Measurements from ENCODE around the gene ATP8B1. TPM values are rescaled to one million over a fixed set of nuclear protein-coding genes. Genes with fewer than 3 reads are reported as not detected.

The ATP8B1 gene
- total RNA-seq, 1 donor from 2014 or later: 0.15 TPM

DNA sequence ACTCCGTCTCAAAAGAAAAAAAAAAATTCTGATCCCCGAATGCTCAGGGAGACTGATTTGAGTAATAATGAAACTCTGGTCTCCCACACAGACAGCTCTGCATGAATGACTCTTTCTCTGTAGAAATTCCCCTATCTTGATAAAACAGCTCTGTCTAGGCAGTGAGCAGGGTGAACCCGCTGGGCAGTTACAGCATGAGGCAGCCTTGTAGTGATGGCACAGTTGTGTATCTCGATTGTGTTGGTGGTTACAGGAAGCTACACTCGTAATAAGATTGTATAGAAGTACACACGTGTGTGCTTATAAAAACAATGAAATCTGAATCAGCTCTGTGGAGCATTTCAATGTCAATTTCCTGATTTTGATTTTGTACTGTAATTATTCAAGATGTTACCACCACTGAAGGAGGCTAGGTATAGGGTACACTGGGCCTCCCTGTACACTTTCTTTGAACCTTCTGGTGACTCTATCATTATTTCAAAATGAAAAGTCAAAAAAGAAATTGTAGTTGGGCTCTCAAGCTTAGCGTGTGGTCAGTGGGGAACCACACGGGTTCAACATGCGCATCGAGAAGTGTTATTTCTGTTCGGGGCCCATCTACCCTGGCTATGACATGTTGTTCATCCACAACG lies 34.9 kb upstream of the ATP8B1 start:
- TF ChIP-seq EZH2phosphoT487 (IDR thresholded peaks at IDR 0.05): no peak
- no peak for TF ChIP-seq EZH2 (IDR thresholded peaks at IDR 0.05)
- TF ChIP-seq, protein P1, sequence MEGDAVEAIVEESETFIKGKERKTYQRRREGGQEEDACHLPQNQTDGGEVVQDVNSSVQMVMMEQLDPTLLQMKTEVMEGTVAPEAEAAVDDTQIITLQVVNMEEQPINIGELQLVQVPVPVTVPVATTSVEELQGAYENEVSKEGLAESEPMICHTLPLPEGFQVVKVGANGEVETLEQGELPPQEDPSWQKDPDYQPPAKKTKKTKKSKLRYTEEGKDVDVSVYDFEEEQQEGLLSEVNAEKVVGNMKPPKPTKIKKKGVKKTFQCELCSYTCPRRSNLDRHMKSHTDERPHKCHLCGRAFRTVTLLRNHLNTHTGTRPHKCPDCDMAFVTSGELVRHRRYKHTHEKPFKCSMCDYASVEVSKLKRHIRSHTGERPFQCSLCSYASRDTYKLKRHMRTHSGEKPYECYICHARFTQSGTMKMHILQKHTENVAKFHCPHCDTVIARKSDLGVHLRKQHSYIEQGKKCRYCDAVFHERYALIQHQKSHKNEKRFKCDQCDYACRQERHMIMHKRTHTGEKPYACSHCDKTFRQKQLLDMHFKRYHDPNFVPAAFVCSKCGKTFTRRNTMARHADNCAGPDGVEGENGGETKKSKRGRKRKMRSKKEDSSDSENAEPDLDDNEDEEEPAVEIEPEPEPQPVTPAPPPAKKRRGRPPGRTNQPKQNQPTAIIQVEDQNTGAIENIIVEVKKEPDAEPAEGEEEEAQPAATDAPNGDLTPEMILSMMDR (IDR thresholded peaks at IDR 0.05): no peak
- no peak overlapping the region for H3K9ac ChIP-seq

DNA sequence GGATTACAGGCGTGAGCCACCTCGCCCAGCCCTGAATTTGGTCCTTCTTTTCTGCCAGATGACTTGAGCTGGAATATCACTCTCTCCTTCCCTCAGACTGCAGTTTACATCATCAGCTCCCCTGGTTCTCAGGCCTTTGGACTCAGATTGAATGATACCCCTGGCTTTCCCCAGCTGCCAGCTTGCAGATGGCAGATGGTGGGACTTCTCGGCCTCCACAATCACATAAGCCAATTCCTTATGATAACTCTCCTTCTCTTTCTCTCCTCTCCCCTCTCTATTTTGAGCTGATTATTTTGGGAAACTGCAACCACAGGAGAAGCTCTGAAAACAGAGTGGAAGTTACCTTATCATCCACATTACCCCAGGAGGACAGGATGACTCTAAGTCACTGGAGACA lies 33.4 kb upstream of the ATP8B1 start:
- Histone ChIP-seq H3K4me2 (no peak overlapping the region), H3K79me2 (ENCODE audit: low read depth) (no peaks in the 10 kb centered on the region), H4K20me1 (ENCODE audit: low read depth) (no peaks in the 10 kb centered on the region), H3K36me3 (no peaks in the 10 kb centered on the region), H3F3A (ENCODE audit: low read depth) (no peaks in the 10 kb centered on the region), H3K4me3 (no peak overlapping the region), H2AFZ (replicated peaks) (no peak overlapping the region), H3K27ac (no peak overlapping the region), H3K9ac (no peak overlapping the region), H3K27me3 (no peaks in the 10 kb centered on the region), H3K9me3 (ENCODE audit: low read depth) (no peaks in the 10 kb centered on the region), H3K4me1 (no peaks in the 10 kb centered on the region)
- TF ChIP-seq, protein P1 (IDR thresholded peaks at IDR 0.05): no peak
- no peak for TF ChIP-seq EZH2phosphoT487 (IDR thresholded peaks at IDR 0.05)
- TF ChIP-seq EZH2 (IDR thresholded peaks at IDR 0.05): no peak
- Mint-ChIP-seq H3K36me3 (peaks cover 1% of the 10 kb centered on the region), H3K4me1 (peaks cover 3% of the 10 kb centered on the region), H3K4me3 (no peak overlapping the region), H3K27ac (no peak overlapping the region), H3K27me3 (ENCODE audit: insufficient read depth, low read depth) (peaks cover 6% of the 10 kb centered on the region), H3K9me3 (peaks cover 2% of the 10 kb centered on the region)
- no peak for DNase-seq (ENCODE audit: low spot score)

More for the DNA sequence above, 34.9 kb upstream of the ATP8B1 start:
- Histone ChIP-seq H4K20me1 (ENCODE audit: low read depth) (no peaks in the 10 kb centered on the region), H3K79me2 (ENCODE audit: low read depth) (no peaks in the 10 kb centered on the region), H3K36me3 (no peaks in the 10 kb centered on the region), H3K27ac (no peak overlapping the region), H3F3A (ENCODE audit: low read depth) (no peaks in the 10 kb centered on the region), H3K9me3 (ENCODE audit: low read depth) (no peaks in the 10 kb centered on the region), H3K4me3 (no peak overlapping the region), H3K27me3 (no peaks in the 10 kb centered on the region), H2AFZ (replicated peaks) (no peak overlapping the region), H3K4me1 (no peaks in the 10 kb centered on the region), H3K4me2 (no peak overlapping the region)
- DNase-seq (ENCODE audit: low spot score): no peak
- Mint-ChIP-seq H3K27me3 (ENCODE audit: insufficient read depth, low read depth) (peaks cover 2% of the 10 kb centered on the region), H3K4me3 (no peak overlapping the region), H3K27ac (peak overlapping the region; percentile 48), H3K9me3 (no peaks in the 10 kb centered on the region), H3K36me3 (no peaks in the 10 kb centered on the region), H3K4me1 (peaks cover 3% of the 10 kb centered on the region)

DNA sequence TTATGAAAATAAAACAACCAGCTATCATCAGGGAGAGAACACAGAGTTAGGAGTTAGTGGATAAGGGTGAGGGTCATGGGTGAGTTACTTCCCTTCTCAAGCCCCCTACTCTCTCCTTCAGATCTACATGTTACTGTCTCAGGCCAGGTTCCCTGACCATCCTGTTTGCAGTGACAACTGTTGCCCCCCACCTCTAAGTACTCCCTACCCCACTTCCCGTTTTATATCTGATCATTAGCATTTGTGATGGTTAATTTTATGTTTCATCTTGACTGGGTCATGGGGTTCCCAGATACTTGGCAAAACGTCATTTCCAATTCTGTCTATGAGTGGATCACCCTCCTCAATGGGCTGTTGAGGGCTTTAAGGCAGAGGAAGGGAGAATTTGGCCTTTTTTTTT lies 32.8 kb upstream of the ATP8B1 start:
- H3K27ac ChIP-seq: no peak overlapping the region
- H3K4me2 ChIP-seq: no peak overlapping the region
- no peaks in the 10 kb centered on the region for H3F3A ChIP-seq (ENCODE audit: low read depth)
- H3K79me2 ChIP-seq (ENCODE audit: low read depth): no peaks in the 10 kb centered on the region
- H3K4me1 ChIP-seq: no peaks in the 10 kb centered on the region
- H3K9me3 ChIP-seq (ENCODE audit: low read depth): no peaks in the 10 kb centered on the region
- TF ChIP-seq, protein P1 (IDR thresholded peaks at IDR 0.05): no peak
- no peak overlapping the region for H3K27ac Mint-ChIP-seq
- no peak overlapping the region for H3K4me3 Mint-ChIP-seq
- no peaks in the 10 kb centered on the region for H3K36me3 ChIP-seq
- no peaks in the 10 kb centered on the region for H3K27me3 ChIP-seq
- peaks cover 6% of the 10 kb centered on the region for H3K27me3 Mint-ChIP-seq (ENCODE audit: insufficient read depth, low read depth)
- no peak overlapping the region for H3K9ac ChIP-seq
- no peaks in the 10 kb centered on the region for H4K20me1 ChIP-seq (ENCODE audit: low read depth)
- H3K36me3 Mint-ChIP-seq: peaks cover 1% of the 10 kb centered on the region
- peaks cover 2% of the 10 kb centered on the region for H3K9me3 Mint-ChIP-seq
- H3K4me1 Mint-ChIP-seq: peaks cover 3% of the 10 kb centered on the region
- no peak overlapping the region for H3K4me3 ChIP-seq
- DNase-seq (ENCODE audit: low spot score): no peak
- H2AFZ ChIP-seq (replicated peaks): no peak overlapping the region
